Amniotic epithelial cell (primary cell): ENCODE results near the gene ACSBG1.

ENCODE experiments used
- DNase-seq: peaks from one replicate; pipeline ENCODE4 v3.0.0-alpha.2; 2010; ENCODE audit warnings: low read depth

ACSBG1 gene

GRCh38 chr15:78234515-78235040 lies at the start of gene ACSBG1:
Gene ACSBG1, minus strand, starts transcription at chr15:78234565. Its CDS starts 64 bp downstream, at chr15:78234501.
- no peak for DNase-seq

- no peak for DNase-seq
Observed at GRCh38 chr15:78282324-78282723, 48.0 kb upstream of the ACSBG1 start.

GRCh38 chr15:78280319-78281072 lies 46.1 kb upstream of the ACSBG1 start:
- peak; percentile 11 for DNase-seq

GRCh38 chr15:78276064-78276943 lies 41.9 kb upstream of the ACSBG1 start:
- no peak for DNase-seq

GRCh38 chr15:78274994-78275393 lies 40.6 kb upstream of the ACSBG1 start:
- DNase-seq, result no peak

- DNase-seq, result no peak
Observed at GRCh38 chr15:78272776-78273175, 38.4 kb upstream of the ACSBG1 start.

GRCh38 chr15:78272316-78272715 lies 38.0 kb upstream of the ACSBG1 start:
- DNase-seq, result no peak

- DNase-seq, result no peak
Observed at GRCh38 chr15:78266806-78267205, 32.4 kb upstream of the ACSBG1 start.

GRCh38 chr15:78266229-78266628 lies 31.9 kb upstream of the ACSBG1 start:
- DNase-seq, result no peak

GRCh38 chr15:78265752-78266224 lies 31.4 kb upstream of the ACSBG1 start:
- peak; percentile 87 for DNase-seq

GRCh38 chr15:78265137-78265460 lies 30.7 kb upstream of the ACSBG1 start:
- DNase-seq, result no peak

GRCh38 chr15:78264304-78265136 lies 30.2 kb upstream of the ACSBG1 start, which contains the start of gene DNAJA4:
Gene DNAJA4, plus strand, starts transcription at chr15:78264562. Its CDS starts 202 bp downstream, at chr15:78264764.
- DNase-seq, result peak; percentile 36

- DNase-seq, result no peak
Observed at GRCh38 chr15:78263907-78264303, 29.5 kb upstream of the ACSBG1 start.

- no peak for DNase-seq
Observed at GRCh38 chr15:78263351-78263781, 29.0 kb upstream of the ACSBG1 start.

- DNase-seq, result no peak
Observed at GRCh38 chr15:78261062-78261461, 26.7 kb upstream of the ACSBG1 start.

GRCh38 chr15:78260489-78260888 lies 26.1 kb upstream of the ACSBG1 start:
- no peak for DNase-seq

GRCh38 chr15:78259232-78259631 lies 24.9 kb upstream of the ACSBG1 start:
- no peak for DNase-seq

- no peak for DNase-seq
Observed at GRCh38 chr15:78257681-78258080, 23.3 kb upstream of the ACSBG1 start.

- no peak for DNase-seq
Observed at GRCh38 chr15:78256044-78256437, 21.7 kb upstream of the ACSBG1 start.

GRCh38 chr15:78255421-78256043 lies 21.2 kb upstream of the ACSBG1 start:
- DNase-seq, result no peak

GRCh38 chr15:78251136-78251535 lies 16.8 kb upstream of the ACSBG1 start:
- no peak for DNase-seq
